ENCODE results near the gene TNFRSF1B. TPM values are rescaled to one million over a fixed set of nuclear protein-coding genes. Genes with fewer than 3 reads are reported as not detected.

TNFRSF1B gene
- total and polyA plus RNA-seq, 2 donors (not counting 1 experiment from before 2014, with no cell fraction given): 24.8 to 27.5 TPM

GRCh38 chr1:12174924-12175810 is 8.4 kb downstream of the TNFRSF1B start:
- DNase-seq (ENCODE audit: low read depth in 2 of 2): no peak

GRCh38 chr1:12176298-12177118 is 9.7 kb downstream of the TNFRSF1B start:
- Histone ChIP-seq H3K4me2 (ENCODE audit: extremely low read depth, insufficient read depth, low read length) (no peak overlapping the region), H2AFZ (ENCODE audit: low read length) (no peak overlapping the region), H3K4me3 (replicated peaks in 1 of 4; ENCODE audit: control extremely low read depth in 1 of 4, insufficient read depth in 1 of 4, low read depth in 3 of 4, low read length in 4 of 4) (no peak overlapping the region), H3K4me1 (ENCODE audit: control insufficient read depth, extremely low read depth, insufficient read depth, low read length) (peaks cover 41% of the 10 kb centered on the region), H3K27me3 (ENCODE audit: control insufficient read depth, insufficient read depth, low read length) (no peaks in the 10 kb centered on the region), H3K79me2 (ENCODE audit: control insufficient read depth, insufficient read depth, low read length) (peaks cover 49% of the 10 kb centered on the region), H4K20me1 (ENCODE audit: control insufficient read depth, extremely low read depth, insufficient read depth, low read length) (no peaks in the 10 kb centered on the region), H3K9ac (ENCODE audit: insufficient read depth, low read length) (no peak overlapping the region), H3K27ac (ENCODE audit: insufficient read depth, low read length) (peak overlapping the region; percentile 27), H3K36me3 (ENCODE audit: control insufficient read depth, insufficient read depth, low read length) (peaks cover 1% of the 10 kb centered on the region), H3K9me3 (ENCODE audit: control insufficient read depth, insufficient read depth, low read depth, low read length) (no peaks in the 10 kb centered on the region)
- no peak for DNase-seq (ENCODE audit: low read depth in 2 of 2)
- TF ChIP-seq CTCF (conservative IDR thresholded peaks at IDR 0.05 in 1 of 2, IDR thresholded peaks at IDR 0.05 in 1 of 2; ENCODE audit: low read depth in 1 of 2, low read length in 2 of 2) (no peak), EZH2 (IDR thresholded peaks at IDR 0.05; ENCODE audit: low read length, missing control alignments) (no peak)

More at GRCh38 chr1:12174924-12175810, 8.4 kb downstream of the TNFRSF1B start:
- no peaks in the 10 kb centered on the region for H3K9me3 ChIP-seq (ENCODE audit: control insufficient read depth, insufficient read depth, low read depth, low read length)
- no peaks in the 10 kb centered on the region for H4K20me1 ChIP-seq (ENCODE audit: control insufficient read depth, extremely low read depth, insufficient read depth, low read length)
- peaks cover 1% of the 10 kb centered on the region for H3K36me3 ChIP-seq (ENCODE audit: control insufficient read depth, insufficient read depth, low read length)
- H3K4me1 ChIP-seq (ENCODE audit: control insufficient read depth, extremely low read depth, insufficient read depth, low read length): peaks cover 41% of the 10 kb centered on the region
- H3K27me3 ChIP-seq (ENCODE audit: control insufficient read depth, insufficient read depth, low read length): no peaks in the 10 kb centered on the region
- peak overlapping the region; percentile 19 for H3K27ac ChIP-seq (ENCODE audit: insufficient read depth, low read length)
- peaks cover 56% of the 10 kb centered on the region for H3K79me2 ChIP-seq (ENCODE audit: control insufficient read depth, insufficient read depth, low read length)
- H3K4me3 ChIP-seq (replicated peaks in 1 of 4; ENCODE audit: control extremely low read depth in 1 of 4, insufficient read depth in 1 of 4, low read depth in 3 of 4, low read length in 4 of 4): no peak overlapping the region
- no peak overlapping the region for H3K4me2 ChIP-seq (ENCODE audit: extremely low read depth, insufficient read depth, low read length)
- no peak overlapping the region for H2AFZ ChIP-seq (ENCODE audit: low read length)
- H3K9ac ChIP-seq (ENCODE audit: insufficient read depth, low read length): peak overlapping the region; percentile 21
- TF ChIP-seq EZH2 (IDR thresholded peaks at IDR 0.05; ENCODE audit: low read length, missing control alignments) (no peak), CTCF (conservative IDR thresholded peaks at IDR 0.05 in 1 of 2, IDR thresholded peaks at IDR 0.05 in 1 of 2; ENCODE audit: low read depth in 1 of 2, low read length in 2 of 2) (no peak)

Data from fibroblast of lung (primary cell).